Neural crest cell (in vitro differentiated cells): ENCODE results near the gene PCDHGC5. TPM values are rescaled to one million over a fixed set of nuclear protein-coding genes. Genes with fewer than 3 reads are reported as not detected.

Experiments used
- DNase-seq: peaks from one replicate; pipeline ENCODE4 v3.0.0; 2021; ENCODE audit warnings: low read depth, mixed read lengths, low spot score
- H3K27ac Mint-ChIP-seq: one replicate; pipeline ENCODE4 v1.8.0; 2021; ENCODE audit warnings: mild to moderate bottlenecking, mixed read lengths; ENCODE audit not compliant: unreplicated experiment
- H3K27me3 Mint-ChIP-seq: 2 replicates; pipeline ENCODE4 v1.8.0; 2021; ENCODE audit warnings: low read depth, mild to moderate bottlenecking, mixed read lengths
- H3K36me3 Mint-ChIP-seq: 2 replicates; pipeline ENCODE4 v1.8.0; 2021; ENCODE audit warnings: low read depth, mild to moderate bottlenecking, mixed read lengths
- H3K4me1 Mint-ChIP-seq: 2 replicates; pipeline ENCODE4 v1.8.0; 2021; ENCODE audit warnings: mixed read lengths
- H3K4me3 Mint-ChIP-seq: one replicate; pipeline ENCODE4 v1.8.0; 2021; ENCODE audit warnings: mild to moderate bottlenecking, mixed read lengths
- H3K9me3 Mint-ChIP-seq: 2 replicates; pipeline ENCODE4 v1.8.0; 2021; ENCODE audit warnings: mixed read lengths
- CTCF ChIP-seq: fragments of 200-600 bp; sonication (generic); conservative IDR thresholded peaks from 2 replicates; pipeline ENCODE4 v1.5.0; 2021; ENCODE audit warnings: antibody characterized with exemption, mild to moderate bottlenecking
- long read RNA-seq: library from polyadenylated mRNA; unstranded; transcript quantifications from one replicate; pipeline ENCODE4 v2.0.0, GENCODE V29; 2020
- total RNA-seq: library from RNA; stranded (reverse); gene quantifications from 2 replicates; pipeline ENCODE4 v1.2.1, GENCODE V29; 2021

PCDHGC5 gene
- total RNA-seq, result 2.2 and 3.0 TPM in 2 replicates
- long read RNA-seq, partial matches to known transcripts, result 0 of 2 reads
- long read RNA-seq, other reads (novel, unspliced or antisense), result 2 of 2 reads

GRCh38 chr5:141488591-141489561, at the start of gene PCDHGC5:
Gene PCDHGC5, plus strand, starts transcription at chr5:141489081. Its CDS starts 160 bp downstream, at chr5:141489241.
- Mint-ChIP-seq H3K9me3 (peaks cover 2% of the 10 kb centered on the region), H3K4me1 (peaks cover 53% of the 10 kb centered on the region), H3K27ac (peak within 1 kb of the TSS; percentile 37), H3K4me3 (peak within 1 kb of the TSS; percentile 34), H3K27me3 (no peaks in the 10 kb centered on the region), H3K36me3 (peaks cover 52% of the 10 kb centered on the region)
- DNase-seq, result no peak
- TF ChIP-seq CTCF, result no peak

GRCh38 chr5:141439411-141440141, 49.3 kb upstream of the PCDHGC5 start:
- no peak for TF ChIP-seq CTCF
- DNase-seq, result no peak
- Mint-ChIP-seq H3K36me3 (peaks cover 63% of the 10 kb centered on the region), H3K27me3 (no peaks in the 10 kb centered on the region), H3K27ac (no peak overlapping the region), H3K4me1 (no peaks in the 10 kb centered on the region), H3K9me3 (peaks cover 14% of the 10 kb centered on the region), H3K4me3 (no peak overlapping the region)

DNA sequence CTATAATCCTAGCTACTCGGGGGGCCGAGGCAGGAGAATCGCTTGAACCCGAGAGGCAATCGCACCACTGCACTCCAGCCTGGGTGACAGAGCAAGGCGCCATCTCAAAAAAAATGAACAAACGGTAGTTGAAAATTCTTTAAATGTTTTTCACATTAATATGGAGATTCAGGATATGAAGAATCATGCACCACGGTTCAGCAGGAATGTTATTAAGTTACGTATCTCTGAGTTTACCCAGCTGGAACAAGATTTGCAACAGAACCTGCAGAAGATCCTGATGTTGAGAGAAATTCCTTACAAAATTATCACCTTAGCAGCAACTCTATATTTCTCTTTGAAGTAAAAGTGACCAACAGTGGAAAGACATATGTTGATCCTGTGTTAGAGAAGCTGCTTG, 48.5 kb upstream of the PCDHGC5 start:
- Mint-ChIP-seq H3K4me1 (no peaks in the 10 kb centered on the region), H3K9me3 (peaks cover 14% of the 10 kb centered on the region), H3K27me3 (no peaks in the 10 kb centered on the region), H3K4me3 (no peak overlapping the region), H3K27ac (no peak overlapping the region), H3K36me3 (peaks cover 62% of the 10 kb centered on the region)
- no peak for DNase-seq
- no peak for TF ChIP-seq CTCF

- Mint-ChIP-seq H3K9me3 (peaks cover 18% of the 10 kb centered on the region), H3K4me3 (no peak overlapping the region), H3K27ac (no peak overlapping the region), H3K4me1 (no peaks in the 10 kb centered on the region), H3K36me3 (peaks cover 61% of the 10 kb centered on the region), H3K27me3 (no peaks in the 10 kb centered on the region)
- DNase-seq, result no peak
- TF ChIP-seq CTCF, result no peak
These were observed 47.2 kb upstream of the PCDHGC5 start for GRCh38 chr5:141441571-141442170.

DNA sequence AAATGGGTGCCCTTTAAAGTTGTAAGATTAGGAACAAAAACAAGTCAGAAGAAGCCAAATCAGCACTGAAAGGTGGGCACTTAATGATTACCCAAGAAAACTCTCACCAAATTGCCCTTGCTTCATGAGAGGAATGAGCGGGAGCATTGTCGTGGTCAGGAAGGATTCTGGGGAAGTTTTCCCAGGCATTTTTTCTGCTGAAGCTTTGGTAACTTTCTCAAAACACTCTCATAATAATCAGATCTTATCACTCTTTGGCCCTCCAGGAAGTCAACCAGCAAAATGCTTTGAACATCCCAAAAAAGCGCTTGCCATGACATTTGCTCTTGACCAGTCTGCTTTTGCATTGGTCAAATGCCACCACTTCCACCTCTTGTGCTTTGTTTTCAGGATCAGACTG, 23.5 kb upstream of the PCDHGC5 start:
- H3K4me3 Mint-ChIP-seq, result no peak overlapping the region
- peak overlapping the region; percentile 14 for H3K27ac Mint-ChIP-seq
- no peaks in the 10 kb centered on the region for H3K27me3 Mint-ChIP-seq
- DNase-seq, result no peak
- H3K9me3 Mint-ChIP-seq, result peaks cover 2% of the 10 kb centered on the region
- H3K36me3 Mint-ChIP-seq, result peaks cover 12% of the 10 kb centered on the region
- peaks cover 18% of the 10 kb centered on the region for H3K4me1 Mint-ChIP-seq
- no peak for TF ChIP-seq CTCF
